ENCODE results near the gene ZNF841. TPM values are rescaled to one million over a fixed set of nuclear protein-coding genes. Genes with fewer than 3 reads are reported as not detected.

Gene ZNF841
- total and polyA plus RNA-seq, 2 of the 8 experiments (the other 6 are each of a cell fraction or from before 2014, with no cell fraction given), result 4.1 to 17.9 TPM

DNA sequence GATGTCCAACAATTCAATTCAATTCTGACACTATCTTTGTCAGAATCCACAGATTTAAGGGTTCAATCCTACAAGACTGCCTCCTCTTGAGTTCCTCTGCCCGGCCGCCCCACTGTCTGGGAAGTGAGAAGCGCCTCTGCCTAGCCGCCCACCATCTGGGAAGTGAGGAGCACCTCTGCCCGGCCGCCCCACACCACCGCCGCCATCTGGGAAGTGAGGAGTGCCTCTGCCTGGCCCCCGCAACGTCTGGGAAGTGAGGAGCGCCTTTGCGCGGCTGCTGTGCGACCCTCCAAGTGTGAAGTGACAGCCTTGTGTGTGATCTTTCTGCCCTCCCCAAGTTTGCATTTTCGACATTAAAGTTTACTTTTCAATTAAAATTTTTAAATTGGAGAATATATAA is 73.4 kb downstream of the ZNF841 start:
- H3K9ac ChIP-seq (replicated peaks in 1 of 4; ENCODE audit: extremely low read depth in 1 of 4, low read depth in 3 of 4, low read length in 3 of 4), result no peak overlapping the region
- H2BK15ac ChIP-seq (ENCODE audit: low read length), result no peak overlapping the region
- H4K8ac ChIP-seq (ENCODE audit: extremely low read depth, insufficient read depth, low read length), result no peak overlapping the region
- H3K4me2 ChIP-seq (ENCODE audit: insufficient read depth in 1 of 2, low read depth in 2 of 2, low read length in 2 of 2), result no peak overlapping the region
- H4K20me1 ChIP-seq (replicated peaks in 1 of 2; ENCODE audit: control insufficient read depth in 1 of 2, insufficient read depth in 2 of 2, low read length in 2 of 2), result no peaks in the 10 kb centered on the region
- CTCF ChIA-PET (ENCODE audit: partially characterized antibody), result interaction anchor here (0.6 kb wide), 1 partner anchor 10 kb away, joined by 3 read pairs; no protein-coding TSS in a partner anchor
- no peak for DNase-seq (ENCODE audit: low read depth in 1 of 2, low spot score in 2 of 2)
- no peaks in the 10 kb centered on the region for H3K27me3 ChIP-seq (replicated peaks in 1 of 4; ENCODE audit: control insufficient read depth in 3 of 4, extremely low read depth in 1 of 4, insufficient read depth in 3 of 4, low read length in 3 of 4)
- no peak overlapping the region for H3K23ac ChIP-seq (ENCODE audit: insufficient read length)
- H2AFZ ChIP-seq (ENCODE audit: low read length), result no peak overlapping the region
- no peak overlapping the region for H4K91ac ChIP-seq (replicated peaks; ENCODE audit: insufficient read length, low read length)
- no peak overlapping the region for H4K5ac ChIP-seq (ENCODE audit: insufficient read length, low read depth, low read length)
- H2BK12ac ChIP-seq (ENCODE audit: low read depth, low read length), result no peak overlapping the region
- H3K56ac ChIP-seq (replicated peaks; ENCODE audit: insufficient read length, low read depth, low read length), result no peak overlapping the region
- no peak overlapping the region for H2BK120ac ChIP-seq (replicated peaks; ENCODE audit: low read depth, low read length)
- no peak for FAIRE-seq
- H3K9me3 ChIP-seq (ENCODE audit: insufficient read depth in 2 of 2, low read depth in 1 of 2, low read length in 1 of 2), result peaks cover 0 to 5% of the 10 kb centered on the region in 2 experiments; a peak in 2 of 4 replicates
- H3K14ac ChIP-seq (ENCODE audit: insufficient read length), result no peak overlapping the region
- no peak overlapping the region for H3K27ac ChIP-seq (ENCODE audit: low read depth, low read length)
- no peak overlapping the region for H2BK5ac ChIP-seq (ENCODE audit: low read depth, low read length)
- no peak overlapping the region for H3K4me3 ChIP-seq (ENCODE audit: extremely low read depth in 1 of 4, insufficient read depth in 2 of 4, low read depth in 3 of 4, low read length in 4 of 4)
- no peak overlapping the region for H2BK20ac ChIP-seq (ENCODE audit: low read length)
- peaks cover 15 to 78% (median 53%) of the 10 kb centered on the region in 4 experiments for H3K36me3 ChIP-seq (ENCODE audit: control insufficient read depth in 2 of 4, insufficient read depth in 4 of 4, low read length in 3 of 4)
- no peak overlapping the region for H2AK5ac ChIP-seq (ENCODE audit: low read depth, low read length)
- WGBS, 2 experiments (ENCODE audit: extremely low coverage in 1 of 2, insufficient coverage in 1 of 2, insufficient read length in 1 of 2, insufficient replicate concordance in 2 of 2, low coverage in 1 of 2, low lambda C conversion rate in 2 of 2, missing lambda C conversion rate in 1 of 2), result 96% methylated on average over 15 of the region's 15 CpGs; no CpG with 5 or more reads in 1 of the 2 experiments
- peaks cover 0 to 3% (median under 1%) of the 10 kb centered on the region in 4 experiments; a peak in 3 of 7 replicates for H3K4me1 ChIP-seq (replicated peaks in 1 of 4; ENCODE audit: control insufficient read depth in 3 of 4, insufficient read depth in 4 of 4, low read length in 3 of 4)
- POLR2A ChIA-PET (ENCODE audit: partially characterized antibody), result interaction anchor here (0.7 kb wide), 1 partner anchor 119 kb away, joined by 3 read pairs; no protein-coding TSS in a partner anchor
- no peaks in the 10 kb centered on the region; the same call in 1 of the 2 replicates for H3K79me1 ChIP-seq (ENCODE audit: low read depth, low read length)
- no peak overlapping the region for H3K18ac ChIP-seq (ENCODE audit: extremely low read depth, low read length)
- peaks cover 0 to 37% of the 10 kb centered on the region in 2 experiments; a peak in 3 of 4 replicates for H3K79me2 ChIP-seq (ENCODE audit: control insufficient read depth in 1 of 2, insufficient read depth in 2 of 2, low read length in 2 of 2)
- H3K23me2 ChIP-seq (ENCODE audit: low read depth, low read length), result no peaks in the 10 kb centered on the region
- no peak overlapping the region for H3K4ac ChIP-seq (replicated peaks; ENCODE audit: insufficient read length, low read depth, low read length)
- TF ChIP-seq POLR2A (IDR thresholded peaks at IDR 0.05; ENCODE audit: control extremely low read depth in 1 of 2, low read depth in 2 of 2, low read length in 2 of 2), result no peak
- no peak for TF ChIP-seq RFX5 (IDR thresholded peaks at IDR 0.05; ENCODE audit: borderline replicate concordance, low read depth, low read length)
- TF ChIP-seq TAF1 (IDR thresholded peaks at IDR 0.05; ENCODE audit: low read depth, low read length), result no peak
- no peak for TF ChIP-seq CTBP2 (IDR thresholded peaks at IDR 0.05; ENCODE audit: borderline replicate concordance, insufficient read depth, insufficient read length, low read length)
- TF ChIP-seq SUZ12 (IDR thresholded peaks at IDR 0.05; ENCODE audit: low read length), result no peak
- TF ChIP-seq BRCA1 (IDR thresholded peaks at IDR 0.05; ENCODE audit: low read depth, low read length), result no peak
- no peak for TF ChIP-seq CBX5 (IDR thresholded peaks at IDR 0.05; ENCODE audit: low read depth, low read length)
- TF ChIP-seq RBBP5 (IDR thresholded peaks at IDR 0.05; ENCODE audit: borderline replicate concordance, low read depth, low read length), result no peak

Data from H1 (cell line).